Breast epithelium (tissue), 3 donors: ENCODE measurements around the gene SCN2A.

Source experiments
- POLR2A ChIP-seq: fragments of 450-650 bp; IDR thresholded peaks from one replicate; pipeline ENCODE4 v1.6.1; 2016; ENCODE audit warnings: antibody characterized with exemption, mild to moderate bottlenecking, moderate library complexity
- TF ChIP-seq, protein P1 (sequence below), 3 donors: fragments of 450-650 bp; IDR thresholded peaks; one replicate each; pipeline ENCODE4 v1.5.1; 2016 to 2017; ENCODE audit warnings: antibody characterized with exemption in 3 of 3, mild to moderate bottlenecking in 3 of 3, moderate library complexity in 3 of 3

GRCh38 chr2:165277860-165278656 lies 38.8 kb downstream of the SCN2A start:
- TF ChIP-seq, protein P1, sequence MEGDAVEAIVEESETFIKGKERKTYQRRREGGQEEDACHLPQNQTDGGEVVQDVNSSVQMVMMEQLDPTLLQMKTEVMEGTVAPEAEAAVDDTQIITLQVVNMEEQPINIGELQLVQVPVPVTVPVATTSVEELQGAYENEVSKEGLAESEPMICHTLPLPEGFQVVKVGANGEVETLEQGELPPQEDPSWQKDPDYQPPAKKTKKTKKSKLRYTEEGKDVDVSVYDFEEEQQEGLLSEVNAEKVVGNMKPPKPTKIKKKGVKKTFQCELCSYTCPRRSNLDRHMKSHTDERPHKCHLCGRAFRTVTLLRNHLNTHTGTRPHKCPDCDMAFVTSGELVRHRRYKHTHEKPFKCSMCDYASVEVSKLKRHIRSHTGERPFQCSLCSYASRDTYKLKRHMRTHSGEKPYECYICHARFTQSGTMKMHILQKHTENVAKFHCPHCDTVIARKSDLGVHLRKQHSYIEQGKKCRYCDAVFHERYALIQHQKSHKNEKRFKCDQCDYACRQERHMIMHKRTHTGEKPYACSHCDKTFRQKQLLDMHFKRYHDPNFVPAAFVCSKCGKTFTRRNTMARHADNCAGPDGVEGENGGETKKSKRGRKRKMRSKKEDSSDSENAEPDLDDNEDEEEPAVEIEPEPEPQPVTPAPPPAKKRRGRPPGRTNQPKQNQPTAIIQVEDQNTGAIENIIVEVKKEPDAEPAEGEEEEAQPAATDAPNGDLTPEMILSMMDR (IDR thresholded peaks at IDR 0.05): no peak
- TF ChIP-seq POLR2A: no peak
